Right atrium auricular region (tissue), 2 donors: ENCODE results near the gene ZNF148. TPM values are rescaled to one million over a fixed set of nuclear protein-coding genes. Genes with fewer than 3 reads are reported as not detected.
A peak's percentile ranks its signal among the peaks of the same experiment; 100 is the strongest.

Source experiments
- DNase-seq: peaks from one replicate; pipeline ENCODE4 v3.0.0-alpha.2; 2019; ENCODE audit warnings: low spot score
- H3K27ac ChIP-seq, 2 donors: fragments of 200-600 bp; sonication (generic); 1 replicate in 1 of 2; 2 replicates in 1 of 2; pipeline ENCODE4 v1.5.1; 2016 to 2019
- H3K27me3 ChIP-seq, 2 donors: fragments of 200-600 bp; sonication (generic); one replicate each; pipeline versions ENCODE4 v1.5.1 to v1.6.0; 2017 to 2019
- H3K36me3 ChIP-seq: fragments of 200-600 bp; sonication (generic); one replicate; pipeline ENCODE4 v1.5.1; 2016
- H3K4me1 ChIP-seq, 2 donors: fragments of 200-600 bp; sonication (generic); one replicate each; pipeline versions ENCODE4 v1.5.1 to v1.6.0; 2017 to 2019
- H3K4me3 ChIP-seq, 2 donors: fragments of 200-600 bp; sonication (generic); 1 replicate in 1 of 2; 2 replicates in 1 of 2; pipeline ENCODE4 v1.5.1; 2017 to 2019; ENCODE audit warnings: mild to moderate bottlenecking in 1 of 2, moderate library complexity in 1 of 2
- H3K9me3 ChIP-seq, 2 donors: fragments of 200-600 bp; sonication (generic); one replicate each; pipeline ENCODE4 v1.5.1; 2019
- CTCF ChIP-seq, 2 donors: fragments of 200-600 bp; sonication (generic); IDR thresholded peaks; one replicate each; pipeline ENCODE4 v1.5.1; 2019; ENCODE audit warnings: antibody characterized with exemption in 2 of 2
- total RNA-seq, 2 donors: library from RNA; depleted of rRNA; stranded (reverse); fragments of >200 nt; gene quantifications; one replicate each; pipeline ENCODE4 v1.1.0, GENCODE V29; 2016

Gene ZNF148
- total RNA-seq, 2 donors from 2014 or later, result 21.3 to 24.3 TPM

DNA sequence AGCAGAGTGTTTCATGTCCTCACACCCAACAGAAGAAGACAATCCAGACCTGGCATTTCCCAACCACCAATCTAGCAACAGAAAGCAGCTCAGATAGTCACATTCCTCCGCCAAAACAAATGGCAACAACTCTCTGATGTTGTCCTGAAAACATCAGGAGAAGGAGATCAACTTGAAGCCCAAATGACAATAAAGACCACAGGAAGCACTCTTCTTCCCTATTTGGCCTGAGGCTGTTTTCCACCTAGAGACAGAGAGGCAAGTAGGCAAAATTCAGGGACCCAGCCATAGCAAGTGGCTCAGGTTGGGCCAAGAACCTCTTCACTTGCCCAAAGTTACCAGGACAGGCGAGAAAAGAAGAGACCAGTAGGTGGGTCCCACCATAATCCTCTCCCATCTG, 35.0 kb downstream of the ZNF148 start:
- TF ChIP-seq CTCF (IDR thresholded peaks at IDR 0.05), result no peak
- H3K27ac ChIP-seq, result no peak overlapping the region
- no peak for DNase-seq
- no peak overlapping the region for H3K4me3 ChIP-seq
- peaks cover 0 to 9% of the 10 kb centered on the region in 2 donors for H3K9me3 ChIP-seq
- no peaks in the 10 kb centered on the region for H3K36me3 ChIP-seq
- peaks cover 0 to 27% of the 10 kb centered on the region in 2 donors for H3K4me1 ChIP-seq
- H3K27me3 ChIP-seq, result no peaks in the 10 kb centered on the region

DNA sequence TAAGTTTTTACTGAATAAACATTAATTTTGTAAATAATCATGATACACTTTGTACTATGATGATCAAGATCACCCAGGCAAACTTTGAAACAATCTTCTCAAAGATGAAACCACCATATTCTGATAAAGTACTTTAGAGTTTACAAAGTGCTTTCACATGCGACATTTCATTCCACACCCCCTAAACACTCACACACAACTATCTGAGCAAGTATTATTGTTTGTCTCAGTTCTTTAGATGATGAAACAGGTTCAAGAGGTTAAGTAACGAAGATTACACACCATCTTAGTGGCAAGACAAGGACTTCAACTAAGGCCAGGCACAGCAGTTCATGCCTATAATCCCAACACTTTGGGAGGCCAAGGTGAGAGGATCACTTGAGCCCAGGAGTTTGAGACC, 37.6 kb downstream of the ZNF148 start:
- H3K4me1 ChIP-seq, result peaks cover 0 to 45% of the 10 kb centered on the region in 2 donors
- no peaks in the 10 kb centered on the region for H3K27me3 ChIP-seq
- no peak for DNase-seq
- no peak for TF ChIP-seq CTCF (IDR thresholded peaks at IDR 0.05)
- H3K36me3 ChIP-seq, result no peaks in the 10 kb centered on the region
- H3K4me3 ChIP-seq, result no peak overlapping the region
- H3K27ac ChIP-seq, result no peak overlapping the region
- peaks cover 0 to 8% of the 10 kb centered on the region in 2 donors for H3K9me3 ChIP-seq

GRCh38 chr3:125334675-125335560, 40.2 kb downstream of the ZNF148 start:
- TF ChIP-seq CTCF (IDR thresholded peaks at IDR 0.05), result no peak
- Histone ChIP-seq H3K9me3 (peaks cover 0 to 4% of the 10 kb centered on the region in 2 donors), H3K27me3 (no peaks in the 10 kb centered on the region), H3K27ac (peak overlapping the region; percentile 10 to 37), H3K4me1 (peaks cover 0 to 55% of the 10 kb centered on the region in 2 donors), H3K36me3 (no peaks in the 10 kb centered on the region), H3K4me3 (no peak overlapping the region)
- no peak for DNase-seq

GRCh38 chr3:125332504-125332903, 42.6 kb downstream of the ZNF148 start:
- peaks cover 0 to 4% of the 10 kb centered on the region in 2 donors for H3K9me3 ChIP-seq
- no peak for TF ChIP-seq CTCF (IDR thresholded peaks at IDR 0.05)
- no peaks in the 10 kb centered on the region for H3K27me3 ChIP-seq
- DNase-seq, result no peak
- H3K4me3 ChIP-seq, result no peak overlapping the region
- peaks cover 0 to 49% of the 10 kb centered on the region in 2 donors for H3K4me1 ChIP-seq
- no peak overlapping the region for H3K27ac ChIP-seq
- no peaks in the 10 kb centered on the region for H3K36me3 ChIP-seq

DNA sequence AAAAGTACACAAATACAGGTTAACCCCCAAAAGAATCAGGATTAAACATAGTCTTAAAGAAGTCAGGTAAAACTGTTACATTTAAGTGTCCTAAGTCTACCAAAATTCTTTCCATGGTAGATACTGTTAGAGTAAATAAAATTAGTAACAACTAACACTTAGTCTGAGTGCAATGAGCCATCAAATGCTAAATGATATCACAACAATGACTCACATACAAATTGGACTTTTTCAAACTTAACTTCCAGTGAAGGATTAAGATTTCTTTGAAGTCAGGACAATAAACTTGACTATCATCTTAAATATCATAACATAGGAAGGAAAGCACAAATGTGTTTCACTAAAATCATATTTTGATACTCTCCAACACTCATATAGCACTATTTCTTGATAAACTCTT, 43.9 kb downstream of the ZNF148 start:
- no peak for DNase-seq
- Histone ChIP-seq H3K36me3 (no peaks in the 10 kb centered on the region), H3K4me1 (peaks cover 0 to 39% of the 10 kb centered on the region in 2 donors), H3K4me3 (no peak overlapping the region), H3K27ac (peak overlapping the region in 1 of 2 donors; percentile 10), H3K9me3 (peaks cover 0 to 4% of the 10 kb centered on the region in 2 donors), H3K27me3 (no peaks in the 10 kb centered on the region)
- TF ChIP-seq CTCF (IDR thresholded peaks at IDR 0.05), result no peak
